K562 (cell line): Measurements from ENCODE around the gene GNAS-AS1.

Source experiments
- JUNB ChIP-seq: fragments of 450-650 bp; formaldehyde crosslinking; conservative IDR thresholded peaks from 2 replicates; pipeline ENCODE4 v1.4.0; 2020; ENCODE audit warnings: mild to moderate bottlenecking
- MCM7 ChIP-seq, 2 experiments: fragments of 450-650 bp; IDR thresholded peaks; 2 replicates each; pipeline ENCODE4 v1.6.1; 2016 to 2018
- SIN3A ChIP-seq, 2 experiments: fragments of 150-350 bp in 1 of 2; IDR thresholded peaks; 2 replicates each; pipeline ENCODE4 v1.6.1; 2011 to 2016; ENCODE audit warnings: borderline replicate concordance in 2 of 2, low read depth in 2 of 2, low read length in 2 of 2, mild to moderate bottlenecking in 2 of 2, moderate library complexity in 2 of 2; ENCODE audit not compliant: control insufficient read depth in 1 of 2
- SMC3 ChIP-seq: conservative IDR thresholded peaks from 2 replicates; pipeline ENCODE4 v1.6.1; 2011; ENCODE audit warnings: low read depth, low read length, improper control_type of control experiment; ENCODE audit not compliant: insufficient read depth
- TF ChIP-seq, protein P1 (sequence below), 2 experiments: fragments of 450-650 bp; formaldehyde crosslinking in 1 of 2; IDR thresholded peaks; 2 replicates each; pipeline versions ENCODE4 v1.4.0 to v1.6.1; 2014 to 2020; ENCODE audit warnings: mild to moderate bottlenecking in 2 of 2, borderline replicate concordance in 1 of 2, low read depth in 1 of 2

GRCh38 chr20:58880994-58881752 is 30.5 kb upstream of the GNAS-AS1 start:
- TF ChIP-seq SMC3, result no peak
- TF ChIP-seq JUNB (CRISPR knock-in tag), result no peak
- TF ChIP-seq MCM7 (IDR thresholded peaks at IDR 0.05), result no peak
- no peak for TF ChIP-seq SIN3A (IDR thresholded peaks at IDR 0.05; ENCODE audit: borderline replicate concordance in 2 of 2, control insufficient read depth in 1 of 2, low read depth in 2 of 2, low read length in 2 of 2)
- TF ChIP-seq, protein P1, sequence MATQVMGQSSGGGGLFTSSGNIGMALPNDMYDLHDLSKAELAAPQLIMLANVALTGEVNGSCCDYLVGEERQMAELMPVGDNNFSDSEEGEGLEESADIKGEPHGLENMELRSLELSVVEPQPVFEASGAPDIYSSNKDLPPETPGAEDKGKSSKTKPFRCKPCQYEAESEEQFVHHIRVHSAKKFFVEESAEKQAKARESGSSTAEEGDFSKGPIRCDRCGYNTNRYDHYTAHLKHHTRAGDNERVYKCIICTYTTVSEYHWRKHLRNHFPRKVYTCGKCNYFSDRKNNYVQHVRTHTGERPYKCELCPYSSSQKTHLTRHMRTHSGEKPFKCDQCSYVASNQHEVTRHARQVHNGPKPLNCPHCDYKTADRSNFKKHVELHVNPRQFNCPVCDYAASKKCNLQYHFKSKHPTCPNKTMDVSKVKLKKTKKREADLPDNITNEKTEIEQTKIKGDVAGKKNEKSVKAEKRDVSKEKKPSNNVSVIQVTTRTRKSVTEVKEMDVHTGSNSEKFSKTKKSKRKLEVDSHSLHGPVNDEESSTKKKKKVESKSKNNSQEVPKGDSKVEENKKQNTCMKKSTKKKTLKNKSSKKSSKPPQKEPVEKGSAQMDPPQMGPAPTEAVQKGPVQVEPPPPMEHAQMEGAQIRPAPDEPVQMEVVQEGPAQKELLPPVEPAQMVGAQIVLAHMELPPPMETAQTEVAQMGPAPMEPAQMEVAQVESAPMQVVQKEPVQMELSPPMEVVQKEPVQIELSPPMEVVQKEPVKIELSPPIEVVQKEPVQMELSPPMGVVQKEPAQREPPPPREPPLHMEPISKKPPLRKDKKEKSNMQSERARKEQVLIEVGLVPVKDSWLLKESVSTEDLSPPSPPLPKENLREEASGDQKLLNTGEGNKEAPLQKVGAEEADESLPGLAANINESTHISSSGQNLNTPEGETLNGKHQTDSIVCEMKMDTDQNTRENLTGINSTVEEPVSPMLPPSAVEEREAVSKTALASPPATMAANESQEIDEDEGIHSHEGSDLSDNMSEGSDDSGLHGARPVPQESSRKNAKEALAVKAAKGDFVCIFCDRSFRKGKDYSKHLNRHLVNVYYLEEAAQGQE (IDR thresholded peaks at IDR 0.05; ENCODE audit: borderline replicate concordance), result no peak
- TF ChIP-seq, protein P1 (CRISPR knock-in tag; IDR thresholded peaks at IDR 0.05; ENCODE audit: low read depth), result no peak
